Activated B cell treated with CpG ODN at 0.5 μM for 24 hours (primary cell): ENCODE measurements around the gene METTL15. TPM values are rescaled to one million over a fixed set of nuclear protein-coding genes. Genes with fewer than 3 reads are reported as not detected.

ENCODE experiments used
- ATAC-seq: fragments of 200-7000 bp; cut with Tn5 transposase; one replicate; pipeline ENCODE4 v1.10.0; 2021; ENCODE audit warnings: low read depth, mild to moderate bottlenecking, moderate library complexity
- CTCF ChIA-PET: fragments of 350-600 bp; sonication (Branson Sonifier 250); formaldehyde crosslinking; loops from one replicate; lab custom pipeline; 2021; ENCODE audit warnings: antibody characterized with exemption; lab: Charles Lee
- POLR2A ChIA-PET: fragments of 350-600 bp; sonication (Branson Sonifier 250); formaldehyde crosslinking; loops from one replicate; lab custom pipeline; 2021; ENCODE audit warnings: antibody characterized with exemption; lab: Charles Lee
- DNase-seq: peaks from one replicate; pipeline ENCODE4 v3.0.0; 2022
- H3K27ac Mint-ChIP-seq: one replicate; pipeline ENCODE4 v1.8.0; 2020; ENCODE audit warnings: mixed read lengths
- H3K27me3 Mint-ChIP-seq: one replicate; pipeline ENCODE4 v1.8.0; 2021; ENCODE audit warnings: mixed read lengths
- H3K36me3 Mint-ChIP-seq: one replicate; pipeline ENCODE4 v1.8.0; 2021; ENCODE audit warnings: low read depth, mixed read lengths
- H3K4me1 Mint-ChIP-seq: one replicate; pipeline ENCODE4 v1.8.0; 2021; ENCODE audit warnings: mixed read lengths
- H3K4me3 Mint-ChIP-seq: one replicate; pipeline ENCODE4 v1.8.0; 2020; ENCODE audit warnings: mild to moderate bottlenecking, mixed read lengths
- H3K9me3 Mint-ChIP-seq: one replicate; pipeline ENCODE4 v1.8.0; 2020; ENCODE audit warnings: mixed read lengths
- CTCF ChIP-seq: fragments of 200-600 bp; IDR thresholded peaks from one replicate; pipeline ENCODE4 v1.8.0; 2022; ENCODE audit warnings: antibody characterized with exemption, mild to moderate bottlenecking
- intact Hi-C: fragments of 100-400 bp; cut with micrococcal nuclease; formaldehyde crosslinking; loops from one replicate; pipeline ENCODE4 v1.15.1; 2024
- total RNA-seq: library from RNA; stranded (reverse); gene quantifications from 2 replicates; pipeline ENCODE4 v1.2.3, GENCODE V29; 2022

Gene METTL15
- total RNA-seq, 1 donor from 2014 or later = 14.2 TPM

- CTCF ChIA-PET = no interaction called here
- TF ChIP-seq CTCF = no peak
- peaks cover 7% of the 10 kb centered on the region for H3K4me1 Mint-ChIP-seq
- H3K9me3 Mint-ChIP-seq = peaks cover 32% of the 10 kb centered on the region
- DNase-seq = no peak
- peaks cover 31% of the 10 kb centered on the region for H3K36me3 Mint-ChIP-seq
- H3K27me3 Mint-ChIP-seq = no peaks in the 10 kb centered on the region
- intact Hi-C loops = no loop called here
- H3K27ac Mint-ChIP-seq = no peak overlapping the region
- POLR2A ChIA-PET = no interaction called here
- H3K4me3 Mint-ChIP-seq = no peak overlapping the region
- no peak for ATAC-seq
Observed at GRCh38 chr11:28140689-28141455, 32.7 kb downstream of the METTL15 start.

- POLR2A ChIA-PET = no interaction called here
- H3K4me1 Mint-ChIP-seq = peaks cover 7% of the 10 kb centered on the region
- CTCF ChIA-PET = no interaction called here
- ATAC-seq = no peak
- peaks cover 16% of the 10 kb centered on the region for H3K36me3 Mint-ChIP-seq
- no peak for DNase-seq
- H3K27me3 Mint-ChIP-seq = no peaks in the 10 kb centered on the region
- intact Hi-C loops = no loop called here
- TF ChIP-seq CTCF = no peak
- peaks cover 20% of the 10 kb centered on the region for H3K9me3 Mint-ChIP-seq
- no peak overlapping the region for H3K4me3 Mint-ChIP-seq
- no peak overlapping the region for H3K27ac Mint-ChIP-seq
Observed at GRCh38 chr11:28142724-28143123, 34.5 kb downstream of the METTL15 start.

DNA sequence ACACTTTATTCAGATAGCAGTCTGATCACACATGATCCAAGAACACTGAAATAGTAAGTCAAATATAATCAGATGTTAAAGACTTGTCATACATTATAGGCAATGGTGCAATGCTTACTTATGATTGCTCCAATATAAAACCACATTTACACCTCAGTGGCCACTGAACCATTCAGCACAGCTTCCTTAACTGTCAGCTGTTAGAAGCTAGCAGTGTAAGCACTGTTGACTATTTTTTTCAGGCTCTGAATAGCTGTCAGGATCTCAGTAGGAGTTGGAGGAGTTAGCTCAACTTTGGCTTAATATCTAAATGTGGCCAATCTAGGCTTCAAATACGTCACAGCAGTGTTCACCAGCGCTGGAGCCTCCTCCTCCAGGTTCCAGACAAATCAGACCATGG is 36.6 kb downstream of the METTL15 start:
- ChIA-PET POLR2A (no interaction called here), CTCF (no interaction called here)
- Mint-ChIP-seq H3K36me3 (peaks cover 7% of the 10 kb centered on the region), H3K4me1 (peaks cover 7% of the 10 kb centered on the region), H3K9me3 (peaks cover 12% of the 10 kb centered on the region), H3K27me3 (no peaks in the 10 kb centered on the region), H3K27ac (no peak overlapping the region), H3K4me3 (no peak overlapping the region)
- DNase-seq = no peak
- intact Hi-C loops = no loop called here
- ATAC-seq = no peak
- TF ChIP-seq CTCF = no peak

DNA sequence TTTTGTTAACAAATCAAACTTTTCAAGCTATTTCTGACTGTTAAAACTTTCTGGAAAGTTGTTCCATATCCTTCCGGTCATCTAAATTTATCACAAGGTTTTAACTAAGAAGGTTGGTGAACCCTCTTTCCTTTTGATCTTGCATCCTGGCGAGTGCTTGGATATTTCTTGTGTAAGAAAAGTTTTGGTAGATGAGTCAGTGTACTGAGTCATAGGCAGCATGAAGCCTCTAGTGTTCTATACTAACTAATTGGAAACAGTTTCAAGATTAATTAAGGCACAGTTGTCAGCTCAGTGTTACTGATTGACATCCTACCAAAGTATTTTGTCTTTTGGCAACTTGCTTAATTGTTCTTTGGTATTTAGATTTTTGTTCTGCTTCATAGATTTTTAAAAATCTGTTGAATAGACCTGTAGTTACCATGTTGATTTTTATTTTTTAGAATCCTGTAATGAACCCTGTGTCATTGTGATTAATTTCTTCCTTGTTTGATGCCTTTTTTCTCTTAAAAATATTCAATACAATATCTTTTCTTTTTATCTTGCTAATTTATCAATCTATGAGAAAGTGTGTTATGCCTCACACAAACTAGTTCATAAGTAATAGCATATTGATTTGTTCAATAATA is 38.0 kb downstream of the METTL15 start:
- H3K27me3 Mint-ChIP-seq = no peaks in the 10 kb centered on the region
- no peak for DNase-seq
- H3K27ac Mint-ChIP-seq = no peak overlapping the region
- no peak for ATAC-seq
- no peak overlapping the region for H3K4me3 Mint-ChIP-seq
- peaks cover 2% of the 10 kb centered on the region for H3K36me3 Mint-ChIP-seq
- peaks cover 7% of the 10 kb centered on the region for H3K4me1 Mint-ChIP-seq
- TF ChIP-seq CTCF = no peak
- intact Hi-C loops = no loop called here
- peaks cover under 1% of the 10 kb centered on the region for H3K9me3 Mint-ChIP-seq
- POLR2A ChIA-PET = no interaction called here
- CTCF ChIA-PET = no interaction called here

- intact Hi-C loops = no loop called here
- peaks cover 19% of the 10 kb centered on the region for H3K36me3 Mint-ChIP-seq
- CTCF ChIA-PET = no interaction called here
Observed at GRCh38 chr11:28152743-28153142, 44.6 kb downstream of the METTL15 start.

More at GRCh38 chr11:28152743-28153142, 44.6 kb downstream of the METTL15 start:
- POLR2A ChIA-PET = no interaction called here
- Mint-ChIP-seq H3K4me1 (no peaks in the 10 kb centered on the region), H3K27ac (no peak overlapping the region), H3K27me3 (no peaks in the 10 kb centered on the region), H3K9me3 (no peaks in the 10 kb centered on the region), H3K4me3 (no peak overlapping the region)
- DNase-seq = no peak
- no peak for ATAC-seq
- no peak for TF ChIP-seq CTCF
